HCEC 1CT (cell line): Measurements from ENCODE around the gene RNF14.
"Not testable (repeated sequence)": the region's sequence is repeated elsewhere in the genome, so short reads cannot be mapped to it uniquely, and the experiment has no call there.

Source experiments
- DNase-seq: peaks from one replicate; pipeline ENCODE4 v3.0.0-alpha.2; 2017

Gene RNF14

GRCh38 chr5:141968914-141969608, at the start of gene RNF14:
Gene RNF14 (plus strand): TSS chr5:141969105. CDS start chr5:141973589, 4,484 bp downstream.
- peak; percentile 95 for DNase-seq

DNA sequence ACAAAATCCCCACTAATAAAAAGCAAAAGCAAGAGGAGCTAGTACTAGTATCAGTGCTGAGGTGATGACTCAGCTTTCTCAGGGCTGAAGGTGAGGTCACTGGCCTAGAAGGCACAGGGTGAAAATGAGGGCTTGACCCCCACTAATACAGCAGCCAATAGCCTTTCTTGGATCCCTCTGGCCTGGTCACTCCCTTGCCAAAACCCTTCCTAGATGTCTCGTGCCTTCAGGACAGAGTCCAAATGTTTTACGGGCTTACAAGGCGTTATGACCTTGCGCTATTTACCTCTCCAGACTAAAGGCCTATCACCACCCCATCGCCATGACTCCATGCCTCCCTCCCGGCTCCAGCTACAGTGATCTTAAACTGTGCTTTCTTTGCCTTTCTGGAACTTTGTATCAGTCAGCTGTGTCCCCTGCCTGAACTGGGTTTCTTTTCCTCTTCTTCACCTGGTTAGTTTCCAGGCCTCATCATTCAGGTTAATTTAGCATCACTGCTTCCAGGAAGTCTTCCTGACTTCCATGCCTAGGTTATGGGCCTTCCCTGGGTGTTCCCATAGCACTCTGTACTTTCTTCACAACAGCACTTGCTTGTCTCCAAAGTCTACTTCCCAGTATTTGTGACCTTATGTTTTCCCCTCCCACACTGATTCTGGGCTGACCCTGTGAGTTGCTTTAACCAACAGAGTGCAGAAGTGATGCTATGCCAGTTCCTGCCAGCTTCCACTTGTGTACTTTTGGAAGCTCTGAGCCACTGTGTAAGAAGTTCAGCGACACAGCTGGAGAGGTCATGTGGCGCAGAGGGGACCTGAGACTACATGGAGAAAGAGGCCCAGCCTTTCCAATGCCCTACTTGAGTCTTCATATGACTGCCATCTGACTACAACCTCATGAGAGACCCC, 49.4 kb upstream of the RNF14 start:
- no peak for DNase-seq

GRCh38 chr5:141920771-141921170, 48.1 kb upstream of the RNF14 start:
- no peak for DNase-seq

GRCh38 chr5:141922827-141923447, 46.0 kb upstream of the RNF14 start:
- DNase-seq = not testable (repeated sequence)

GRCh38 chr5:141923448-141924313, 45.2 kb upstream of the RNF14 start, which contains the start of gene DELE1:
Gene DELE1 (plus strand): TSS chr5:141923871. CDS start chr5:141923942, 71 bp downstream.
- peak; percentile 91 for DNase-seq

DNA sequence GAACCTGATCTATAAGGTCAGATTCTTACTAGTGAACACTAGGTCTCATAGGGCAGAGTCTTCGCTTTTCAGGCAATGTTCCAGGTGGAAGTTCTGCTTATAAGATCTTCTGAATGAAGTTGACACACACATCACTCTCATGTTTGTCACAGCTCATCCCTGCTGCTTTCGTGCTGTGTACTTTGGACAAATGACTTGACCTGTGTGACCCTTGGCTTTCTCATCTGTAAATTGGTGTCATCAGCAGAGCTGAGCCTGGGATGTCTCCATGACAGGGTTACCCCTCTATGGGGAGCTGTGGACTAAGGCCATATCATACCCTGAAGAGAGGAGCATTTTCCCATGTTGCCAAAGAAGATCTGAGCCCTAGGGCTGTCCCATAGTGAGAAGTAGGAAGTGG, 42.5 kb upstream of the RNF14 start:
- no peak for DNase-seq

- DNase-seq = no peak
Measured at GRCh38 chr5:141928051-141928450, 40.9 kb upstream of the RNF14 start.

DNA sequence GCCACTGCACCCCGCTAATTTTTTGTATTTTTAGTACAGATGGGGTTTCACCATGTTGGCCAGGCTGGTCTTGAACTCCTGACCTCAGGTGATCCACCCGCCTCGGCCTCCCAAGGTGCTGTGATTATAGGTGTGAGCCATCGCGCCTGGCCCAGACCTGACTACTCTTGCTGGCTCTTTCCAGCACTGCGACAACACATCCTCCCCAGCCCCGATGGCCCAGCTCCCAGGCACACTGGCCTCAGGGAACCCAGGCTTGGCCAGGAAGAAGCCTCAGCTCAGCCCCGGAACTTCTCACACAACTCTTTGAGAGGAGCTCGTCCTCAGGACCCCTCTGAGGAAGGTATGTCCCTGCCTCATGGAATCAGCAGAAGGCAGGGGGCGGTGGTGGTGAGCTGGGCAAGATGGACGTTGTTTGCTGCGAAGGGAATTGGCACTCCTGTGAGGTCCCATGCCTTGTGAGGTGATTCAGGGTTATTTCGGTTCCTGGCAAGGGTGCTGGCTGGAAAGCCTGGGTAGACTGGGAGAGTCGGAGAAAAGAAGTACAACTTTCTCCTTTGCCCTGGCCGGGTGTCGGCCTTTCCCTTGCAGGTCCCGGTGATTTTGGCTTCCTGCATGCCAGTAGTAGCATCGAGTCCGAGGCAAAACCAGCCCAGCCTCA, 39.4 kb upstream of the RNF14 start:
- DNase-seq = no peak

DNA sequence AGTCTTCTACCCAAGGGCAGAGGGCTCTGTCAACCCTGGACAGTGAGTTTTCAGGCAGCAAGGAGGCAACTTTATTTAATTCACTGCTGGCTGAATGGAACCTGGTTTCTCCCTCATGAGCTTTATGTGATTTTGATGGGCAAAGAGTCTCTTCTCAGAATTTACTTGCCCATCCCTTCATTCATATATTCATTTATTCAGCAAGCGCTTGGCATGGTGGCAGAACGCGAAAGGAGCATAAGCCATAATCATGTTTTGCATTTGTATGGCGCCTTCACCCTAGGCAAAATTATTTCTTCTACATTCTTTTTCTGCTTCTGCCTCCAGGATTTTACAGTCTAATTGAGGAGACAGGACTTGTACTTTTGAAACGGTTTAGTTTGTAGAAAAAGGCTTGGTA, 37.2 kb upstream of the RNF14 start:
- DNase-seq = no peak

DNA sequence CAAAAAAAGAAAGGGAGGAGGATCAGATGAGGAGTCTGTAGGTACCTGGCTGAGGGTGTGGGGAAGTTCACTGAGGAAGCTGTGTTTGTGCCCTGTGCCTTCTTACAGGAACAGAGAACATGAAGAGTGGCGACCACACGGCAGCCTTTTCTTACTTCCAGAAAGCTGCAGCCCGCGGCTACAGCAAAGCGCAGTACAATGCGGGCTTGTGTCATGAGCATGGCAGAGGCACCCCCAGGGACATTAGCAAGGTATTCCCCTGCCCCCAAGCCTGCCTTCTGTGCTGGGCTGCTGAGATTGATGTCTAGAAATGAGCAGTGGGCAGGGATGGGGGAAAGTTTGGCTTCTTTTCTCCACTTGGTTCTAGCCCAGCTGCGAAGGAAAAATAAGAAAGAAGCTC, 35.8 kb upstream of the RNF14 start:
- DNase-seq = no peak

DNA sequence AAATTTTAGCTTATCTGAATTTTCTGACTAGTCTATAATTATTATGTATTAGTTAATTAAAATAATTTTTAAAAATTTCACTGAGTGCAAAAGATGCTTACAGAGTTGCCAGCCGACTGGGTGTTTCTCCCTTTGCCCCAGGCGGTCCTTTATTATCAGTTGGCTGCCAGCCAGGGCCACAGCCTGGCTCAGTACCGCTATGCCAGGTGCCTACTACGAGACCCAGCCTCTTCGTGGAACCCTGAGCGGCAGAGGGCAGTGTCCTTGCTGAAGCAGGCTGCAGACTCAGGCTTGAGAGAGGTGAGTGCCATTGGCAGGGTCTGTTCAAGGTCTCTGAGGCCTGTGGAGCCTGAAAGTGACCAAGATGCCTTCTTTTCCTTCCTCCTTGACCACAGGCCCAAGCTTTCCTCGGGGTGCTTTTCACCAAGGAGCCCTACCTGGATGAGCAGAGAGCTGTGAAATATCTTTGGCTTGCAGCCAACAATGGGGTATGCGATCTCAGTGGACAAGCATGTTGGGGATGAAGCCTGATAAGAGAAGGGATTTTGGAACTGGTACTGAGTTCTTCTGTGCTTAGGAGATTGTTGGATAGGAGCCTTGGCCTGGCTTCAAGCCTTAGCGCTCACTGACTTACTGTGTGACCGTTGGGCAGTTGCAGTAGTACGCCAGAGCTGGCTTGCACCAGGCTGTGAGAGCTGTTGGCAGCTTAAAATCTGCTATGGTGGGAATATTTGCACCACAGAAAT, 34.6 kb upstream of the RNF14 start:
- DNase-seq = no peak

DNA sequence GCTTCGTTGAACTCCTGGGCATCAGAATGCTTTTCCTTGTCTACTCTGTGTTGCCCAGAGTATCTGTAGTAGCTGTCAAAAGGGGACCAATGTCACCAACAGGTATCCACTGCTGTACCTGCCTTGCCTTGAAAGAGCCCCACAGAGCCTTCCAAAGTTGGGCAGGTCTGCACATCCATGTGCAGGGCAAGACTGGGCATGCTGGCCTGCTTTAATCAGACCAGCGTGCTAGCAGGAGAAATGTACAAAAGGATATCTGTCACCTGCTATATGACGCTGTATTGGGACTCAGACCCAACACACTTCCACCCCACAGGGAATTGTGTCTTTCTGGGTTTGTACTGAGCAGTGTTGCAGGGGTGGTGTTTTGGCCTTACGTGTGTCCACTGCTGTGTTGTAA, 33.4 kb upstream of the RNF14 start:
- no peak for DNase-seq

DNA sequence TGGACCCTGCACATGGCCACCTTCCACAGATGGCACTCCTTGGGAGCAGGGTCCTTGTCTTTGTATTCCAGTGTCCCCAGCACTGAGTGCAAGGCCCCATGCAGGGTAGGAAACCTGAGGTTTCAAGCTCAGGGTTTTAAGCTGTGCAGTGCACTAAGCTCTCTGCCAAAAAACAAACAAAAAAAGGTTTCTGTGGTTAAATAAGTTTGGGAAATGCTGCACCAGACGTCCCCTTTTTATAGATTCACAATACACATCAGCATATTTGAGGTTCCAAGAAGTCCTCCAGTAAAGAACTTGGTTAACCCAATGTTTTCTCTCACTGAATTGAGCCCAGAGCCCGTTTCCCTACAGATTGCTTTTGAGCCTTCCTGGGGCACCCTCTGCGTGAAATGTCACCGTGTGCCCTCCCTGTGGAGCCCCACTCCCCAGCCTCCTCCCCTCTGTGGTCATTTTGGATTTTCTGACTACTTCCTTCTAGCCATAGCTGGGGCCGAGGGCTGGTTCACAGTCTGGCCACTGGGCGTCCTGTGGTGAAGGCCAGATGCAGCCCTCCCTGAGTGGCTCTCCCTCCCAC, 28.1 kb upstream of the RNF14 start:
- DNase-seq = no peak

DNA sequence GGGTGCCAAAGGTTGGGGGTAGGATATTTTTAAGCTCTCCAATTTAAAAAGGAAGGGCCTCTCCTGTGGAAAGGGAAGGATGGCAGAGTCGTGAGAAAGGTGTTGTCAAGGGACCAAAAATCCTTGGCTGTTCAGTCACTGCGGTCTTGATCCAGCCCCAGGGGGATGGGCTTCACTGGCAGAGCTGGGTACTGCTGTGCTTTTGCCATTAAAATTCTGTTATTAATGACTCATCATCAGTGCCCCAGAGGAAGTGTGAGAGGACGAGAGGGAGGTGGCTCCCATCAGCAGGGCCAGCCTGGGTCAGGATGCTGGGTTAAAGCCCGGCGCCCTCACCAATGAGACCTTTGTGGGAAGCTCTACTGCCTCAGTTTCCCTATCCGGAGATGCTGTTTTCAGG, 27.6 kb upstream of the RNF14 start:
- DNase-seq = no peak

DNA sequence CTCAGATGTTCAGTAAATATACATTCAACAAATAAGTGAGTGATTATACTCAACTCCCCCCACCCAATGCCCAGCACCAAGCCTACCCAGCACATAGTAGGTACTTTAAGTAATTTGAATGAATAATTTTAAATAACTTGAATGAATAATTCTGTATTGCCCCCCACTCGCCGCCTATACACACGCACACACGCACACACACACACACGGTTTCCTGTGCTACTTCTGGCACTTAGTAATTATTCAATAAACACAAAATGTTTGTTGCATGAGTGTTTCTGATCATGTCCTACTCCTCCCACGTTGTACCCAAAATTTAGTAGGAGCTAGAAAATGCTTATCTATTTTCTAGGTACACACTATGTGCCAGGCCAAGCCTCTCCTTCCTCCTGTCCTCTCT, 27.1 kb upstream of the RNF14 start:
- peak; percentile 9 for DNase-seq

DNA sequence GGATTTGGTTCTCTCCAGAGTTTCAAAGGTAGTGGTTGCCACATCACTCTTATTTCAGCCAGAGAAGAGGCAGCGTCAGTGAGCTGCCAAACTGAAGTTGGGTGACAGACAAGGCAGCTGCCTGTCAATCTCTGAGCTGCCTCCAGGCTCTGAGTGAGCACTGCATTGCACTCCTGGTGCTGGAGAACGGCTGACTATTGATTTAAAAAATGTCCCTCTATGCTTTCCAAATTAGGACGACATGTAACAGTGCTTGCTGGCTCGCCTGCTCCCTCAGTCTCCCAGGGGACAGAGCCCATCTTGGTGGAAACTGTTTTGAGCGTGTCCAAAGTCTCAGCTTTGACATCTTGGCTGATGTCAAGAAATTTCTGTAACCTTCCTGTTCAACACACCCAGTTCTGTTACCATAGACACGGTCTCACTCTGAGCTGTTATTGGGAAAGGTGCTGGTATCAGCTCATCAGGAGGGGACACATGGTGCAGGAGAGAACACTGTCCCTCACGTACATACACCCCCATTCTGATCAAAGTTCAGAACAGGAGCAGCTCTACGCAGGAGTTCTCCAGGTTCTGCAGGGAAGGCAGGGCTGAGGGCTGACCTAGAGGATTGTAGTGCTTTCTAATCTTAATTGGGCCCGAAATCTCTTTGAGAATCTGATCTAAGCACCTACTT, 26.6 kb upstream of the RNF14 start:
- no peak for DNase-seq

DNA sequence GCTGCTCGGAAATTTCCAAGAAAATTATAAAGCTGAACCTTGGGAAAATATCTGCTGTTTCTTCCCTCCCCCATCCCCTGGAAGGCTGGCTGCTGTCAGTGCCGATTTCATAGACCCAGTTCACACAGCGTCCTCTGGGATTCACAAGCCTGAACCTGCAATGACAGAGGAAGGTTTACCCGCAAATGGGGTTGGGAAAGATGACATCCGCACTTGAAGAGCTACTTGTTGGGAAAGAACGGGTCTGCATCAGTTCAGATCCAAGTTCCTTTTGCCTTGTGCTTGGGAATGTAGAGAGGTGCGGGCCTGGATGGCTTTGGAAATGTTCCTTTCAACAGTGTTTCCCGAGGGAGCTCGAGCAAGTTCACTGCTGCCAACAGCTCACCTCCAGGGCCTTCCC, 24.8 kb upstream of the RNF14 start:
- DNase-seq = no peak

DNA sequence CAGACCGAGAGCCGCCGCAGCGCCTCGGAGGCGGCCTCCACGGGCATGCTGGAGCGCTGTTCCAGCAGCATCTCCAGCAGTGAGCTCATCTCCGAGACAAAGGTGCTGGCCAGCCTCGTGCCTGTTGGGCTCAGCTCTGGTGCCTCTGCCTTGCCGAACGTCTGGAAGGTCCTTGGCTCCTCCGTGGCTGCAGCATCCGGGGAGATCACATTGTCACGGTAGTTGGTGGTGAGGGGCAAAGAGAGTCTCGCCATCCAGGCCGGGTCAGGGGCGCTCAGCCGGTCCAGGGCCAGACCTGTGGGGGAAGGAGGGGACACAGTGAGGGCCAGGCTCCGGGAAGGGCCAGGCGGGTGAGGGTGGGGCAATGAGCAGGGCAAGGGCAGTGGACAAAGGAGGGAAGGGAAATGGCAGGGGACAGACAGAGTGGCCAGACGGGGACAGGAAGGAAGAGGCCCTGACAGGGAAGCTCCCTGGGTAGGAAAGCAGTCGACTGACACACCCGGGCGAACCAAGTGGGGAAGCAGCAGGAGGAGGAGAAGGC, 23.3 kb upstream of the RNF14 start:
- no peak for DNase-seq

DNA sequence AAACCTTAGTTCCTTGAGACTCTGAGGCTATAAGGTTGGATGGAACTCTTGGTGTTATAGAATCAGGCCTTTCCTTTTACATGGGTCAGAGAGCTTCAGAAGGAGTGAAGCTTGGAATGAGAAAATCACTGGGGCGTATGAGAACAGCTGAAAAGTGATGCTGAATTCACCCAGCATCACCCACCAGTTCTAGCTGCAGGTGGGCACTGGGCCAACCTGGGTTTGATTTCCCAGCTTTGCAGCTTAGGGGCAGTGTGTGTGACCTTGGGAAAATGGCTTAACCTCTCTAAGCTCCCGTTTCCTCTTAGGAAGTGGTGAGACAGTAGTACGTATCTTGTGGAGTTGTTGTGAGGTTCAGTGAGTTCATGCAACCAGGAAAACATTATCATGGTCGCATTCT, 21.6 kb upstream of the RNF14 start:
- no peak for DNase-seq

- no peak for DNase-seq
Measured at GRCh38 chr5:141948812-141949211, 20.1 kb upstream of the RNF14 start.
